H9 (cell line): Measurements from ENCODE around the gene HOXD10. TPM values are rescaled to one million over a fixed set of nuclear protein-coding genes. Genes with fewer than 3 reads are reported as not detected.
A peak's percentile ranks its signal among the peaks of the same experiment; 100 is the strongest.

Experiments
- DNase-seq: peaks from one replicate; pipeline ENCODE4 v3.0.0-alpha.2; 2017
- H2AFZ ChIP-seq: one replicate; pipeline ENCODE4 v1.6.1; 2013; ENCODE audit warnings: mild to moderate bottlenecking, low read length, control low read depth, moderate library complexity
- H2AK5ac ChIP-seq: 2 replicates; pipeline ENCODE4 v1.6.1; 2013; ENCODE audit warnings: low read length, control low read depth, mixed read lengths; ENCODE audit not compliant: insufficient read length
- H2BK120ac ChIP-seq: one replicate; pipeline ENCODE4 v1.6.1; 2013; ENCODE audit warnings: low read depth, mild to moderate bottlenecking, low read length, control low read depth, inconsistent platforms; ENCODE audit not compliant: poor library complexity, severe bottlenecking
- H2BK12ac ChIP-seq: 2 replicates; pipeline ENCODE4 v1.6.1; 2013; ENCODE audit warnings: low read length, control low read depth, mixed read lengths, low read depth; ENCODE audit not compliant: insufficient read length
- H2BK15ac ChIP-seq: 2 replicates; pipeline ENCODE4 v1.6.1; 2013; ENCODE audit warnings: low read depth, low read length, control low read depth
- H2BK20ac ChIP-seq: one replicate; pipeline ENCODE4 v1.6.1; 2013; ENCODE audit warnings: low read depth, mild to moderate bottlenecking, low read length, control low read depth, inconsistent platforms; ENCODE audit not compliant: poor library complexity, severe bottlenecking
- H2BK5ac ChIP-seq: 2 replicates; pipeline ENCODE4 v1.6.1; 2013; ENCODE audit warnings: low read length, control low read depth, mixed read lengths; ENCODE audit not compliant: insufficient read length
- H3K14ac ChIP-seq: 2 replicates; pipeline ENCODE4 v1.6.1; 2013; ENCODE audit warnings: low read length, control low read depth; ENCODE audit not compliant: insufficient read depth
- H3K18ac ChIP-seq: 2 replicates; pipeline ENCODE4 v1.6.1; 2013; ENCODE audit warnings: low read depth, mild to moderate bottlenecking, mixed read lengths, low read length, control low read depth; ENCODE audit not compliant: insufficient read length
- H3K23ac ChIP-seq: 2 replicates; pipeline ENCODE4 v1.6.1; 2013; ENCODE audit warnings: low read length, control low read depth, mixed read lengths, low read depth; ENCODE audit not compliant: insufficient read length
- H3K23me2 ChIP-seq: 2 replicates; pipeline ENCODE4 v1.6.1; 2013; ENCODE audit warnings: low read depth, mild to moderate bottlenecking, mixed read lengths, low read length, control low read depth; ENCODE audit not compliant: insufficient read length, poor library complexity, severe bottlenecking
- H3K27ac ChIP-seq: 2 replicates; pipeline ENCODE4 v1.5.1; 2013; ENCODE audit warnings: low read length, control low read depth, mixed read lengths, low read depth; ENCODE audit not compliant: insufficient read length
- H3K27me3 ChIP-seq: 2 replicates; pipeline ENCODE4 v1.6.1; 2013; ENCODE audit warnings: low read length, control low read depth, inconsistent platforms; ENCODE audit not compliant: insufficient read depth
- H3K4ac ChIP-seq: 2 replicates; pipeline ENCODE4 v1.6.1; 2013; ENCODE audit warnings: low read depth, mild to moderate bottlenecking, control low read depth, inconsistent platforms, low read length, moderate library complexity
- H3K4me1 ChIP-seq: 2 replicates; pipeline ENCODE4 v1.6.1; 2013; ENCODE audit warnings: low read length, control low read depth, inconsistent platforms; ENCODE audit not compliant: insufficient read depth
- H3K4me2 ChIP-seq: 2 replicates; pipeline ENCODE4 v1.6.1; 2013; ENCODE audit warnings: low read length, control low read depth, mixed read lengths; ENCODE audit not compliant: insufficient read length, insufficient read depth
- H3K56ac ChIP-seq: 2 replicates; pipeline ENCODE4 v1.6.1; 2013; ENCODE audit warnings: low read depth, mild to moderate bottlenecking, mixed read lengths, low read length, control low read depth; ENCODE audit not compliant: insufficient read length
- H3K79me1 ChIP-seq: 2 replicates; pipeline ENCODE4 v1.6.1; 2013; ENCODE audit warnings: low read depth, mild to moderate bottlenecking, moderate library complexity, low read length, control low read depth, inconsistent platforms; ENCODE audit not compliant: insufficient read depth, poor library complexity, severe bottlenecking
- H3K79me2 ChIP-seq: 2 replicates; pipeline ENCODE4 v1.6.1; 2013; ENCODE audit warnings: low read length, control low read depth, inconsistent platforms; ENCODE audit not compliant: insufficient read depth
- H3K9ac ChIP-seq: 2 replicates; pipeline ENCODE4 v1.6.1; 2013; ENCODE audit warnings: low read length, control low read depth, mixed read lengths; ENCODE audit not compliant: insufficient read length; ENCODE audit errors: extremely low read depth
- H3K9me3 ChIP-seq: one replicate; pipeline ENCODE4 v1.6.1; 2013; ENCODE audit warnings: low read depth, low read length, inconsistent platforms; ENCODE audit not compliant: control insufficient read depth
- H3T11ph ChIP-seq: one replicate; pipeline ENCODE4 v1.6.1; 2013; ENCODE audit warnings: mild to moderate bottlenecking, low read length, control low read depth, inconsistent platforms
- H4K20me1 ChIP-seq: one replicate; pipeline ENCODE4 v1.6.1; 2013; ENCODE audit not compliant: control insufficient read depth, insufficient read length, insufficient read depth
- H4K5ac ChIP-seq: 2 replicates; pipeline ENCODE4 v1.6.1; 2013; ENCODE audit warnings: low read depth, mild to moderate bottlenecking, mixed read lengths, low read length, control low read depth; ENCODE audit not compliant: insufficient read length
- H4K8ac ChIP-seq: replicated peaks from 2 replicates; pipeline ENCODE4 v1.6.1; 2013; ENCODE audit warnings: low read length, control low read depth, mixed read lengths, low read depth; ENCODE audit not compliant: insufficient read length
- H4K91ac ChIP-seq: 2 replicates; pipeline ENCODE4 v1.6.1; 2013; ENCODE audit warnings: low read depth, mild to moderate bottlenecking, moderate library complexity, mixed read lengths, low read length, control low read depth; ENCODE audit not compliant: insufficient read length
- H3K27ac Mint-ChIP-seq, 3 experiments: 2 replicates in 2 of 3; 3 replicates in 1 of 3; pipeline ENCODE4 v1.8.0; 2020 to 2021; ENCODE audit warnings: mixed read lengths in 3 of 3, mild to moderate bottlenecking in 1 of 3, moderate library complexity in 1 of 3
- H3K27me3 Mint-ChIP-seq: 2 replicates; pipeline ENCODE4 v1.8.0; 2021; ENCODE audit warnings: low read depth, mild to moderate bottlenecking, moderate library complexity, mixed read lengths
- H3K36me3 Mint-ChIP-seq, 3 experiments: 2 replicates in 2 of 3; 3 replicates in 1 of 3; pipeline ENCODE4 v1.8.0; 2020 to 2021; ENCODE audit warnings: low read depth in 3 of 3, mixed read lengths in 3 of 3; ENCODE audit not compliant: insufficient read depth in 1 of 3
- H3K4me1 Mint-ChIP-seq, 2 experiments: 2 replicates each; pipeline ENCODE4 v1.8.0; 2020; ENCODE audit warnings: mixed read lengths in 2 of 2
- H3K4me3 Mint-ChIP-seq, 2 experiments: 2 replicates in 1 of 2; 3 replicates in 1 of 2; pipeline ENCODE4 v1.8.0; 2020 to 2021; ENCODE audit warnings: mild to moderate bottlenecking in 2 of 2, mixed read lengths in 2 of 2, moderate library complexity in 1 of 2
- H3K9me3 Mint-ChIP-seq, 2 experiments: 2 replicates in 1 of 2; 3 replicates in 1 of 2; pipeline ENCODE4 v1.8.0; 2020; ENCODE audit warnings: mild to moderate bottlenecking in 2 of 2, mixed read lengths in 2 of 2, moderate library complexity in 1 of 2
- WGBS: extraction: QIAGEN DNeasy Blood & Tissue Kit; methylation state at CpG from one replicate; pipeline ENCODE4 v1.1.7; 2013; ENCODE audit warnings: missing lambda C conversion rate, low lambda C conversion rate, mixed read lengths; ENCODE audit not compliant: insufficient read length; ENCODE audit errors: extremely low coverage; 5-methylcytosine and 5-hydroxymethylcytosine counted together
- total RNA-seq: library from RNA; stranded (reverse); gene quantifications from 2 replicates; pipeline ENCODE4 v1.2.1, GENCODE V29; 2021
- TF ChIP-seq, protein P1 (sequence below): fragments of 200-600 bp; sonication (generic); conservative IDR thresholded peaks from 3 replicates; pipeline ENCODE4 v1.8.0; 2021; ENCODE audit warnings: antibody characterized with exemption, mild to moderate bottlenecking

HOXD10 gene
- total RNA-seq, 1 experiment from 2014 or later: not detected

GRCh38 chr2:176103742-176104315 lies 12.7 kb upstream of the HOXD10 start:
- Histone ChIP-seq H3K27ac (no peak overlapping the region), H4K5ac (no peak overlapping the region)

More at GRCh38 chr2:176103742-176104315, 12.7 kb upstream of the HOXD10 start:
- Histone ChIP-seq H3K9ac (no peak overlapping the region), H3K4me2 (no peak overlapping the region), H2AFZ (no peak overlapping the region), H3K4me1 (no peaks in the 10 kb centered on the region), H3K14ac (no peak overlapping the region), H3K23me2 (no peaks in the 10 kb centered on the region), H2BK120ac (no peak overlapping the region), H4K8ac (no peak overlapping the region), H3K23ac (no peak overlapping the region), H3K27me3 (peaks cover 93% of the 10 kb centered on the region), H3K56ac (no peak overlapping the region), H2BK15ac (no peak overlapping the region), H3K79me2 (no peaks in the 10 kb centered on the region), H4K91ac (no peak overlapping the region), H3T11ph (no peak overlapping the region), H2AK5ac (no peak overlapping the region), H3K4ac (no peak overlapping the region), H3K9me3 (no peaks in the 10 kb centered on the region), H3K79me1 (no peaks in the 10 kb centered on the region), H2BK12ac (no peak overlapping the region), H3K18ac (no peak overlapping the region), H2BK5ac (no peak overlapping the region), H2BK20ac (no peak overlapping the region), H4K20me1 (no peaks in the 10 kb centered on the region)
- Mint-ChIP-seq H3K4me1 (peaks cover 19 to 39% of the 10 kb centered on the region in 2 experiments), H3K36me3 (no peaks in the 10 kb centered on the region; a peak in 2 of 7 replicates), H3K27ac (no peak overlapping the region), H3K9me3 (peaks cover 5 to 15% of the 10 kb centered on the region in 2 experiments; a peak in 4 of 5 replicates), H3K27me3 (peaks cover 96% of the 10 kb centered on the region), H3K4me3 (peak overlapping the region in 1 of 2 experiments; percentile 75; a peak in 1 of 5 replicates)
- DNase-seq: peak; percentile 44
- WGBS: no CpG with 5 or more reads among the region's 17 CpGs
- TF ChIP-seq, protein P1, sequence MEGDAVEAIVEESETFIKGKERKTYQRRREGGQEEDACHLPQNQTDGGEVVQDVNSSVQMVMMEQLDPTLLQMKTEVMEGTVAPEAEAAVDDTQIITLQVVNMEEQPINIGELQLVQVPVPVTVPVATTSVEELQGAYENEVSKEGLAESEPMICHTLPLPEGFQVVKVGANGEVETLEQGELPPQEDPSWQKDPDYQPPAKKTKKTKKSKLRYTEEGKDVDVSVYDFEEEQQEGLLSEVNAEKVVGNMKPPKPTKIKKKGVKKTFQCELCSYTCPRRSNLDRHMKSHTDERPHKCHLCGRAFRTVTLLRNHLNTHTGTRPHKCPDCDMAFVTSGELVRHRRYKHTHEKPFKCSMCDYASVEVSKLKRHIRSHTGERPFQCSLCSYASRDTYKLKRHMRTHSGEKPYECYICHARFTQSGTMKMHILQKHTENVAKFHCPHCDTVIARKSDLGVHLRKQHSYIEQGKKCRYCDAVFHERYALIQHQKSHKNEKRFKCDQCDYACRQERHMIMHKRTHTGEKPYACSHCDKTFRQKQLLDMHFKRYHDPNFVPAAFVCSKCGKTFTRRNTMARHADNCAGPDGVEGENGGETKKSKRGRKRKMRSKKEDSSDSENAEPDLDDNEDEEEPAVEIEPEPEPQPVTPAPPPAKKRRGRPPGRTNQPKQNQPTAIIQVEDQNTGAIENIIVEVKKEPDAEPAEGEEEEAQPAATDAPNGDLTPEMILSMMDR: no peak
